Spleen (tissue), 7 donors: ENCODE measurements around the gene SBK3.

Source experiments
- POLR2AphosphoS5 ChIP-seq, 3 donors: sonication (generic); formaldehyde crosslinking; IDR thresholded peaks; one replicate each; pipeline ENCODE4 v1.5.1; 2017; ENCODE audit warnings: antibody characterized with exemption in 3 of 3
- TF ChIP-seq, protein P1 (sequence below), 11 experiments: fragments of 200-600 bp in 7 of 11; fragments of 450-650 bp in 4 of 11; sonication (generic) in 4 of 11; IDR thresholded peaks in 8 of 11; conservative IDR thresholded peaks in 3 of 11; 1 replicate in 7 of 11; 2 replicates in 4 of 11; pipeline versions ENCODE4 v1.4.0 to v1.8.0; 2016 to 2021; ENCODE audit warnings: antibody characterized with exemption in 11 of 11, inconsistent platforms in 4 of 11, mild to moderate bottlenecking in 1 of 11
- donor health status: DM: no; HTN: no; CAD: no; lungs with moderate emphysema.
- donor health status: DM: no; HTN: no; CAD: no.
- donor health status: DM: no; HTN: no; CAD: no.

DNA sequence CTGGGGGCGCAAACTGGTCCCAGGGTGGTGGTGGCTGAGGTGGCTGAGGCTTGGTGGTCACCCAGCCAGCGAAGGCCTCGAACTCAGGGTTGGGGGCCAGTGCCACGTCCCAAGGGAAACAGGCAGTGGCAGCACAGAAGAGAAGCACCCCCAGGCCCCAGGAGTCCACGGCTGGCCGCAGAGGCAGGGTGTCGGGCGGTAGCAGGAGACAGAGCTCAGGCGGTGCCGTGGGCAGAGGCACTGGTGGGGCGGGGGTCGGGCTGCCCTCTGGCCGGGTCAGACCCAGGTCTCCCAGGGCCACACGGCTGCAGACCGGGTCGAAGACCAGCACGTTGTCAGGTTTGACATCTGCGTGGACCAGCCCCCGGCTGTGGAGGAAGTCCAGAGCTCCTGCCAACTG lies 4.3 kb downstream of the SBK3 start:
- TF ChIP-seq, protein P1, sequence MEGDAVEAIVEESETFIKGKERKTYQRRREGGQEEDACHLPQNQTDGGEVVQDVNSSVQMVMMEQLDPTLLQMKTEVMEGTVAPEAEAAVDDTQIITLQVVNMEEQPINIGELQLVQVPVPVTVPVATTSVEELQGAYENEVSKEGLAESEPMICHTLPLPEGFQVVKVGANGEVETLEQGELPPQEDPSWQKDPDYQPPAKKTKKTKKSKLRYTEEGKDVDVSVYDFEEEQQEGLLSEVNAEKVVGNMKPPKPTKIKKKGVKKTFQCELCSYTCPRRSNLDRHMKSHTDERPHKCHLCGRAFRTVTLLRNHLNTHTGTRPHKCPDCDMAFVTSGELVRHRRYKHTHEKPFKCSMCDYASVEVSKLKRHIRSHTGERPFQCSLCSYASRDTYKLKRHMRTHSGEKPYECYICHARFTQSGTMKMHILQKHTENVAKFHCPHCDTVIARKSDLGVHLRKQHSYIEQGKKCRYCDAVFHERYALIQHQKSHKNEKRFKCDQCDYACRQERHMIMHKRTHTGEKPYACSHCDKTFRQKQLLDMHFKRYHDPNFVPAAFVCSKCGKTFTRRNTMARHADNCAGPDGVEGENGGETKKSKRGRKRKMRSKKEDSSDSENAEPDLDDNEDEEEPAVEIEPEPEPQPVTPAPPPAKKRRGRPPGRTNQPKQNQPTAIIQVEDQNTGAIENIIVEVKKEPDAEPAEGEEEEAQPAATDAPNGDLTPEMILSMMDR (IDR thresholded peaks at IDR 0.05 in 8 of 11, conservative IDR thresholded peaks at IDR 0.05 in 3 of 11), result no peak
- TF ChIP-seq POLR2AphosphoS5 (IDR thresholded peaks at IDR 0.05), result no peak
